Fibroblast of villous mesenchyme (primary cell): ENCODE data around the gene PGLYRP1. TPM values are rescaled to one million over a fixed set of nuclear protein-coding genes. Genes with fewer than 3 reads are reported as not detected.

Experiments used
- DNase-seq: peaks from one replicate; pipeline ENCODE4 v3.0.0-alpha.2; 2010; ENCODE audit warnings: low read depth
- H3K4me3 ChIP-seq: 2 replicates; pipeline ENCODE4 v1.5.1; 2011; ENCODE audit warnings: low read depth, mild to moderate bottlenecking, low read length
- total RNA-seq: library from RNA; depleted of rRNA; stranded (reverse); fragments of >200 nt; gene quantifications from 2 replicates; pipeline ENCODE4 v1.2.3, GENCODE V29; 2012
- TF ChIP-seq, protein P1 (sequence below): IDR thresholded peaks from 2 replicates; pipeline ENCODE4 v1.5.1; 2012; ENCODE audit warnings: low read depth, mild to moderate bottlenecking, low read length; ENCODE audit not compliant: insufficient read depth

Gene PGLYRP1
- total RNA-seq, 1 donor: not detected

DNA sequence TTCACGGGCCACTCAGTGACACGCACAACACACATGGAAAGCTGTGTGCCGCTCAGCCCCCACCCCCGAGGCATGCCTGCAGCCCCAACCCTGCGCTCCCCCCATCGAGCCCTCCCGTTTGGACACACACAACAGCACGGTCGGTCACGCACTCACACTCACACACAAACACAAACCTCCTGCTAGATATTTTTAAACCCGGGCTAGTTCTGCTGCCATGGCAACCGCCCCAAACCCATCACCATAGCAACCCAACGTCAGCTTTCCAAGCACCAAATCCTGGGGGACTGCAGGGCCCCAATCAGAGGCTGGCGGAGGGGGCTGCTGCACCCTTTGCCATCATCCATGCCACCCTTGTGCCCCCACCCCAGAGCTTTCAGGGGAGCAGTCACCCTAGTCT is 46.7 kb downstream of the PGLYRP1 start:
- H3K4me3 ChIP-seq: no peak overlapping the region
- DNase-seq: no peak
- TF ChIP-seq, protein P1, sequence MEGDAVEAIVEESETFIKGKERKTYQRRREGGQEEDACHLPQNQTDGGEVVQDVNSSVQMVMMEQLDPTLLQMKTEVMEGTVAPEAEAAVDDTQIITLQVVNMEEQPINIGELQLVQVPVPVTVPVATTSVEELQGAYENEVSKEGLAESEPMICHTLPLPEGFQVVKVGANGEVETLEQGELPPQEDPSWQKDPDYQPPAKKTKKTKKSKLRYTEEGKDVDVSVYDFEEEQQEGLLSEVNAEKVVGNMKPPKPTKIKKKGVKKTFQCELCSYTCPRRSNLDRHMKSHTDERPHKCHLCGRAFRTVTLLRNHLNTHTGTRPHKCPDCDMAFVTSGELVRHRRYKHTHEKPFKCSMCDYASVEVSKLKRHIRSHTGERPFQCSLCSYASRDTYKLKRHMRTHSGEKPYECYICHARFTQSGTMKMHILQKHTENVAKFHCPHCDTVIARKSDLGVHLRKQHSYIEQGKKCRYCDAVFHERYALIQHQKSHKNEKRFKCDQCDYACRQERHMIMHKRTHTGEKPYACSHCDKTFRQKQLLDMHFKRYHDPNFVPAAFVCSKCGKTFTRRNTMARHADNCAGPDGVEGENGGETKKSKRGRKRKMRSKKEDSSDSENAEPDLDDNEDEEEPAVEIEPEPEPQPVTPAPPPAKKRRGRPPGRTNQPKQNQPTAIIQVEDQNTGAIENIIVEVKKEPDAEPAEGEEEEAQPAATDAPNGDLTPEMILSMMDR: no peak

DNA sequence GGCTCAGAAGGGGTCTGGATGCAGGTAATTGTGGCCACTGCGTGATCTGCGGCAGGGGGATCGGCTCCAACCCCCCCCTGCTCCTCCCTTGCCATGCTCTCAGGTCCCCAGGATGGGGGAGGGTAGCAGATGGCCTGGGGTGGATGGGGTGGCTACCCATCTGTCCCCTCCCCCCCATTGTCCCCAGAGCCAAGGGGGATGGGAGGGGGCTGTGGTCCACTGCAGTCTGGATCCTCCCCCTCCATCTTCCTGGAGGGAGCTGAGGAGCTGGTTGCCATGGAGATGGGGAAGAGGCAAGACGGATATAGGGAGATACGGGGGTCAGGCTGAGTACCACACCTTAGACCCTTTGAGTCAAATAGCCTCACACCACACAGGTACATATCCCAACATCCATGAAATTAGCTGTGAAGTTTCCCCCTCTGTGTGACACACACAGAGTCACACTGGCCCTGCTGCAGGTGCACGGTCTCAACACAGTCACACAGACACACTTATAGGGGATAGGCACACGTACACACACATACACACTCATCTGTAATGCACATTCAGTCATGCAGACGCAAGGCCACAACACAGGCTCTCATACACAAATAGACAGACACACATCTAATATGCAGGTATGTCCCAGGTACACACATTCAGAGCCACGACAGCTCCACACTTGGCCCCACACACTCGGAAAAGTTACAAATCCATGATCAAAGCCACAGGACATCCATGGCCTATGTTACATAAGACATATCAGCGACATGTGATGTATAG is 47.4 kb downstream of the PGLYRP1 start:
- TF ChIP-seq, protein P1: no peak
- DNase-seq: no peak
- no peak overlapping the region for H3K4me3 ChIP-seq

DNA sequence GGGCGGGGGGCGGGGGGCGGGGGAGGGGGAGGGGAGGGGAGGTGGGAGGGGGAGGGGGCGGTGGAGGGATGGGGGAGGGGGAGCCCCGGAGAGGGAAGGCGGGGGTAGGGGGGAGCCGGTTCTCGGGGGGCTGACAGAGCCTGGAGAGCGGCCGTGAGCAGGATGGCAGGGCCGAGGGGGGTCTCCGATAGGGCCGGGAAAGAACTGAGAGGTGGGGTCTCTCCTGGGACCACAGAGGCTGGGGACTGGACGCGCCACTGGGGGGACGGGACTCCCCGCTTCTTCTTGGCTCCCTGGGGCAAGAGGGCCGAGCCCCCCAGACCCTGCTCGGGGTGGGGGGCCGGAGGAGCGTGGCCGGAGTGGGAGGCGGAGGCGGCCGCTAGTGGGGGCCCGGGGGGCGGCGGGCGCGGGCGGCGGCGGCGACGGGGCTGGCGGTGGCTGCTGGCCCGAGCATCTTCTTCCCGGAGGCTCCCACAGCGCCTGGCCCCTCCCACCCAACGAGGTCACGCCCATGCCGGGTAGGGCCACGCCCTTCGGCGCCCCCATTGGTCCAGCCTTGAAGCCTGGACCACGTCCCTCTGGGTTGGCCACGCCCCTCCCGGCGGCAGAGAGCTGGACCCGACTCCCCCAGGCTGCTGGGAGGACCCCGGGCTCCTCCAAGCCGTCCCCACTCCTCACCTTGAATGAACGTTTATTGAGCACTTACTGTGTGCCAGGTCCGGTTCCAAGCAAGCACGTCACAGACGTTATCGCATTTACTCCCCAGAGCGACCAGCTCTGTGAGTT is 49.1 kb downstream of the PGLYRP1 start, which contains the start of gene NOVA2:
Gene NOVA2, minus strand, starts transcription at position 313 of the 786 bp plus-strand sequence. CDS start 514 bp downstream, outside the sequence.
- peak; percentile 26 for DNase-seq
- TF ChIP-seq, protein P1: no peak
- peak within 1 kb of the TSS; percentile 23 for H3K4me3 ChIP-seq

DNA sequence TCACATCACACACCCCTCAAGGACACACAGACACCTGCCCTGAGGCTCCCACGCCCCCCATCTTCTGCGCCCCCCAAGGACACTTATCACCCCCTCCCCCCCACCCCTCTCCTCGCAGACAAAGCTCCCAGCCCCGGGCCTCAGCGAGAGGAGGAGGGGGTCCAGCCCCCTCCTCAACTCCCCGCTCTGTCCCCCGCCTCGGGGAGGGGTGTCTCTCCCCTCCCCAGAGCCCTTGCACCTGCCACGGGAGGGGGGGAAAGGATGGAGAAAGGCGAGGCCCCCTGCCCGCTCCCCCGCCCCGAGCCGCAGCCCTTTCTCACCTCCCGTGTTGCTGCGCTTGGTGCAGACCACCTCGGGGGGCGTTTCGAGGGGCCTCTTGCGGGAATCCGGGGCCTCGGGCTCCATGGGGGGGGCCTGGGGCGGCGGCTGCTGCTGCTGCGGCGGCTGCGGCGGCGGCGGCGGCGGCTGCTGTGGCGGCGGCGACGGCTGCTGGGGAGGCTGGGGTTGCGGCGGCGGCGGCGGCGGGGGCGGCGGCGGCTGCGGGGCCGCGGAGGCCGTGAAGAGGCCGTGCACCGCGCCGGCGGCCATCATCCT is 49.8 kb downstream of the PGLYRP1 start:
- no peak for DNase-seq
- H3K4me3 ChIP-seq: no peak overlapping the region
- TF ChIP-seq, protein P1: no peak

DNA sequence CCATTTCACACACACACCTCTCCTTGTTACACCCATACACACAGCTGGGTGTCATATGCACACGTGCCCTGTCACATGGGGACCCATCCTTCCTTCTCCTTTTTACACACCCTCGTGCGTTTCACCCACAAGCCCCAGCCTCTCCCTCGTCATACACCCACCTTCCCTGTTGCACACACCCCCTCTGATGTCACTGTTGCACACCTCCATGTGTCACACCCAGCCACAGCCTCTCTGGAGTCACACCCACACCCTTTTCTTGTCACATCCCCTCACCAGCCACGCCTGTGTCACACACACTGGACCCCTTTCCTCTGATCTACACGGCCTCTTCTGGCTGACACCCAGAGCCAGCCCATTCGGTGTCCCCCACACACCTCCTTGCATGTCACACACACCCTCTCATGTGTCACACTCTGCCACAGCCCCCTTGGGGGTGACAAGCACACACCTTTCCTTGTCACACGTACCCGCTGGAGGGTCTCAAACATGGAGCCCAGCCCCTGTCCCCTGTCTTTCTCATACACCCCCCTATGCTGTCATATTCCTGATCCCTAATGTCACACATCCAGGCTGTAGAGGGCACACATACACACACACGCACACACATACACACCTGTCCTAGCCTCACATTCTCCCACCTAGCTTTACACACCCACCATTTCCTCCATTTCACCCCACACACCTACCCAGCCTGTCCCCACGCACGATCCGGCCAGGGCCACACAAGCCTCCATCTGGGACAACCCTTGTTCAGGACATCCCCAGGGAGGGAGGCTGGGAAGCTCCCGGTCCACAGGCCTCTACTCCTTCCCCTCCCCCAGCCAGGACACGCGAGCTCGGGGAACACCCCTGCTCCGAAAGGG is 50.5 kb downstream of the PGLYRP1 start:
- no peak for DNase-seq
- H3K4me3 ChIP-seq: no peak overlapping the region
- TF ChIP-seq, protein P1: no peak
